ENCODE results near the gene EIPR1.

EIPR1 gene

DNA sequence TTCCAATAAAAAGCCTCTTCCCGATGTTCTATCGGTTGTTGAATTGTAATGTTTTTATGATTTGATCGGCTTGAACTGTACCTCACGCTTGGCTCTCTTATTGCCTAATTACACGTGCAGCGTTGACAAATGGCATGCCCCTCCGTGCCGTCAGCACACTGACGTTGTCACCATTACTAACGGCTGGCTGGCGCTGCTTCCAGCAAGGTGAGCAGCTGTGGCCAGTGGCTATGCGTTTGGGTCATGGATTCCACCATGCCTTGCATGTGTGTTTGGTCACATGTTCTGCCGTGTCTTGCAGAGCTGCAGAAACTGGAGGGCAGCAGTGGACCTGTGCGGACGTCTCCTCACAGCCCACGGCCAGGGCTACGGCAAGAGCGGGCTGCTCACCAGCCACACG, 44.0 kb upstream of the EIPR1 start:
- no peak overlapping the region for H3K4me3 ChIP-seq (ENCODE audit: low read length)
- no peak for DNase-seq (ENCODE audit: low read depth)
- TF ChIP-seq, protein P1, sequence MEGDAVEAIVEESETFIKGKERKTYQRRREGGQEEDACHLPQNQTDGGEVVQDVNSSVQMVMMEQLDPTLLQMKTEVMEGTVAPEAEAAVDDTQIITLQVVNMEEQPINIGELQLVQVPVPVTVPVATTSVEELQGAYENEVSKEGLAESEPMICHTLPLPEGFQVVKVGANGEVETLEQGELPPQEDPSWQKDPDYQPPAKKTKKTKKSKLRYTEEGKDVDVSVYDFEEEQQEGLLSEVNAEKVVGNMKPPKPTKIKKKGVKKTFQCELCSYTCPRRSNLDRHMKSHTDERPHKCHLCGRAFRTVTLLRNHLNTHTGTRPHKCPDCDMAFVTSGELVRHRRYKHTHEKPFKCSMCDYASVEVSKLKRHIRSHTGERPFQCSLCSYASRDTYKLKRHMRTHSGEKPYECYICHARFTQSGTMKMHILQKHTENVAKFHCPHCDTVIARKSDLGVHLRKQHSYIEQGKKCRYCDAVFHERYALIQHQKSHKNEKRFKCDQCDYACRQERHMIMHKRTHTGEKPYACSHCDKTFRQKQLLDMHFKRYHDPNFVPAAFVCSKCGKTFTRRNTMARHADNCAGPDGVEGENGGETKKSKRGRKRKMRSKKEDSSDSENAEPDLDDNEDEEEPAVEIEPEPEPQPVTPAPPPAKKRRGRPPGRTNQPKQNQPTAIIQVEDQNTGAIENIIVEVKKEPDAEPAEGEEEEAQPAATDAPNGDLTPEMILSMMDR (conservative IDR thresholded peaks at IDR 0.05; ENCODE audit: low read depth, low read length): no peak

DNA sequence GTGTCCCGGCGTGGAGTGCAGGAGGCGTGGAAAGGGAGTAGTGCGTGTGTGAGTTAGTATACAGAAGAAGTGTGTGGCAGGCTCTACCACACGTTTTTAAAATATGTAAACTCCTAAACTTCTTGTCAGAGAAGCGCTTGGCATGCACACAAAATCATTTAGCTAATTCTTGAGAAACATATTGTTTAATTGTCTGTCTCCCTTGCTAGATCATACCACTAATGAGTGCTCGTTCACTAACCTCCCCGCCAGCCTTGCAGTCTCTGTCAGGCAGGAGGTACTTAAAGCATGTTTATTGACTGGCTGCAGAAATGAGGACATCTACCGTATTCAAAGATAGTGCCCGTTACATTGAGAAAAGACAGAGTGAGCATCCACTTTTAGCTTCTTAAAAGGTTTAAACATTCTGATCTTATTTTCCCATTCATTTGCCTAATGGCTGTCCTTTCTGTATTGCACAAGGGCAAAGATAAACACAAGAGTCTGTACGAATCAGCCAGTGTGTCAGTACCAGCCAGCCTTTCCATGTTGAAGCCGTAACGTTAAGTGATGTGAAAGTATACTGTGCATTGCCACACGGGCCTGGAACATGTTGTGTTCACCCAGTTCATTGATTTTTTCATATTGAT, 43.3 kb upstream of the EIPR1 start:
- no peak overlapping the region for H3K4me3 ChIP-seq (ENCODE audit: low read length)
- DNase-seq (ENCODE audit: low read depth): no peak
- TF ChIP-seq, protein P1 (conservative IDR thresholded peaks at IDR 0.05; ENCODE audit: low read depth, low read length): no peak

DNA sequence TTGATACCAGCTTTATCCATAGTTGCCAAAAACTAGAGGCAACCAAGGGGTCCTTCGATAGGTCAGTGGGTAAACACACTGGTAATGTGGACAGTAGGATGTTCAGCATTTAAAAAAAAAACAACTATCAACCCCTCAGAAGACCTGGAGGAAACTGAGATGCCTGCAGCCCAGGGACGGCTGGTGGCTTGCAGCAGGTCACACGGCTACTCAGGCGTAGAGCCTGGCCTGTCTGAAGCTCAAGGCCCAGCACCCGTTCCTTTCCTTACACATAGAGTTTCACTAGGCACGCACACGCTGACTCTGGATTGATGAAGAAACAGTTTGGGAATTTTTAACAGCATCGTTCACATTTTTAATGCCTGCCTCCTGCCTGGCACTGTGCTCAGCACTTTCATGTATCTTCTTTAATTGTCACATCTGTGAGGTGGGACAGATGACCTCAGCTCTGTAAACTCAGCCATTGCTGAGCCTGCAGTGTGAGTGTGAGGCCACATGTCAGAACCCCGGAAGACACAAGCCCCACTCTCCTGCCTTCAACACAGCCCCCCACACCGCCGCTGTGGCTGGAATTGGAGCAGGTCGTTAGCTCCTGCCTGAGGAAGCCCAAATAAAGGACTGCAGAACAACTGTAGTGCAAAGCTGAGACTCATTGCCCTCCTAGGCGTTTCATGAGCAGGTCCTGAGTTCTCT, 42.6 kb upstream of the EIPR1 start:
- no peak for DNase-seq (ENCODE audit: low read depth)
- TF ChIP-seq, protein P1 (conservative IDR thresholded peaks at IDR 0.05; ENCODE audit: low read depth, low read length): no peak

GRCh38 chr2:3418766-3419404, 41.3 kb upstream of the EIPR1 start:
- no peak overlapping the region for H3K4me3 ChIP-seq (ENCODE audit: low read length)
- TF ChIP-seq, protein P1 (conservative IDR thresholded peaks at IDR 0.05; ENCODE audit: low read depth, low read length): no peak
- DNase-seq (ENCODE audit: low read depth): no peak

More for the DNA sequence above, 42.6 kb upstream of the EIPR1 start:
- no peak overlapping the region for H3K4me3 ChIP-seq (ENCODE audit: low read length)

- DNase-seq (ENCODE audit: low read depth): no peak
- no peak overlapping the region for H3K4me3 ChIP-seq (ENCODE audit: low read length)
- TF ChIP-seq, protein P1 (conservative IDR thresholded peaks at IDR 0.05; ENCODE audit: low read depth, low read length): no peak
Observed at GRCh38 chr2:3414133-3414860, 36.7 kb upstream of the EIPR1 start.

- H3K4me3 ChIP-seq (ENCODE audit: low read length): no peak overlapping the region
- TF ChIP-seq, protein P1 (conservative IDR thresholded peaks at IDR 0.05; ENCODE audit: low read depth, low read length): no peak
- DNase-seq (ENCODE audit: low read depth): no peak
Observed at GRCh38 chr2:3413697-3414096, 36.1 kb upstream of the EIPR1 start.

Measured in retinal pigment epithelial cell (primary cell).